Psoas muscle (tissue), 8 donors: ENCODE results near the gene FOXA1. TPM values are rescaled to one million over a fixed set of nuclear protein-coding genes. Genes with fewer than 3 reads are reported as not detected.
A peak's percentile ranks its signal among the peaks of the same experiment; 100 is the strongest.

Source experiments
- ATAC-seq, 4 donors: fragments of 200-7000 bp; cut with Tn5 transposase; one replicate each; pipeline ENCODE4 v1.9.1; 2020; ENCODE audit warnings: moderate library complexity in 3 of 4, mild to moderate bottlenecking in 2 of 4
- DNase-seq, 2 donors: peaks; one replicate each; pipeline ENCODE4 v3.0.0-alpha.2; 2020
- H3K27ac ChIP-seq: fragments of 200-600 bp; one replicate; pipeline ENCODE4 v1.8.0; 2022
- H3K27me3 ChIP-seq, 3 donors: fragments of 200-600 bp in 1 of 3; one replicate each; pipeline versions ENCODE4 v1.6.1 to v1.8.0; 2013 to 2022; ENCODE audit warnings: low read length in 2 of 3, mild to moderate bottlenecking in 2 of 3, moderate library complexity in 1 of 3; ENCODE audit not compliant: insufficient read depth in 3 of 3
- H3K36me3 ChIP-seq, 2 donors: fragments of 200-600 bp in 1 of 2; one replicate each; pipeline versions ENCODE4 v1.6.1 to v1.8.0; 2013 to 2022; ENCODE audit warnings: low read depth in 1 of 2, mild to moderate bottlenecking in 1 of 2, moderate library complexity in 1 of 2; ENCODE audit not compliant: insufficient read depth in 1 of 2
- H3K4me1 ChIP-seq: fragments of 200-600 bp; one replicate; pipeline ENCODE4 v1.8.0; 2022
- H3K4me3 ChIP-seq: fragments of 200-600 bp; one replicate; pipeline ENCODE4 v1.8.0; 2022; ENCODE audit warnings: mild to moderate bottlenecking
- H3K9me3 ChIP-seq: fragments of 200-600 bp; one replicate; pipeline ENCODE4 v1.8.0; 2022
- WGBS, 3 donors: extraction: QIAGEN DNeasy Blood & Tissue Kit; methylation state at CpG; one replicate each; pipeline versions ENCODE4 v1.1.6 to v1.1.7; 2013; 5-methylcytosine and 5-hydroxymethylcytosine counted together
- intact Hi-C, 2 donors: fragments of 100-400 bp; cut with DNase I; formaldehyde crosslinking; loops; one replicate each; pipeline versions ENCODE4 v1.11.0 to v1.14.2; 2022
- long read RNA-seq, 2 donors: library from polyadenylated mRNA; unstranded; transcript quantifications; one replicate each; pipeline ENCODE4 v2.0.0, GENCODE V29; 2021
- polyA plus RNA-seq, 3 donors: library from polyadenylated mRNA; stranded (reverse); fragments of 200-250 nt; gene quantifications; one replicate each; pipeline ENCODE4 v1.2.3, GENCODE V29; 2013
- total RNA-seq, 4 donors: library from RNA; stranded (reverse); fragmentation: NEBNext Ultra II Directional in 2 of 4; extraction: Animal tissue kit (Norgen Biotek cat#: 25700) in 2 of 4; gene quantifications; one replicate each; pipeline versions ENCODE4 v1.2.1 to v1.2.4, GENCODE V29; 2021 to 2023
- TF ChIP-seq, protein P1 (sequence below): fragments of 200-600 bp; IDR thresholded peaks from one replicate; pipeline ENCODE4 v1.8.0; 2022; ENCODE audit warnings: antibody characterized with exemption
- donor health status: healthy with polysubstance abuse.
- donor health status: DM: no; HTN: no; CAD: no; lungs with moderate emphysema.
- donor health status: Bipolar disorder and iron deficiency.
- donor health status: healthy.
- donor health status: DM: yes; HTN: yes; CAD: no.
- donor health status: DM: no; HTN: no; CAD: no.
- donor health status: DM: no; HTN: no; CAD: no.
- donor health status: DM: yes; HTN: yes; CAD: no.

FOXA1 gene
- total RNA-seq, result not detected
- under 1 TPM in 1 of 3 donors, not detected in 2; 0.01 TPM for polyA plus RNA-seq
- long read RNA-seq, donor 1, result 0 reads
- long read RNA-seq, donor 2, result 0 reads

GRCh38 chr14:37594971-37595808 lies at the start of gene FOXA1, which contains the start of gene TTC6:
FOXA1 (minus strand) TSS chr14:37595249; CDS start chr14:37594972, 277 bp downstream.
TTC6 (plus strand) TSS chr14:37595629; CDS start chr14:37622065, 26,436 bp downstream.
- 1 to 2% (median 1%) methylated on average over 41 to 92 of the region's 92 CpGs for WGBS, 3 donors
- Histone ChIP-seq H3K4me1 (peaks cover 34% of the 10 kb centered on the region), H3K27me3 (peaks cover 3 to 98% (median 65%) of the 10 kb centered on the region in 3 donors), H3K36me3 (no peaks in the 10 kb centered on the region), H3K27ac (no peak within 1 kb of the TSS), H3K4me3 (peak within 1 kb of the TSS; percentile 62), H3K9me3 (no peaks in the 10 kb centered on the region)
- TF ChIP-seq, protein P1, sequence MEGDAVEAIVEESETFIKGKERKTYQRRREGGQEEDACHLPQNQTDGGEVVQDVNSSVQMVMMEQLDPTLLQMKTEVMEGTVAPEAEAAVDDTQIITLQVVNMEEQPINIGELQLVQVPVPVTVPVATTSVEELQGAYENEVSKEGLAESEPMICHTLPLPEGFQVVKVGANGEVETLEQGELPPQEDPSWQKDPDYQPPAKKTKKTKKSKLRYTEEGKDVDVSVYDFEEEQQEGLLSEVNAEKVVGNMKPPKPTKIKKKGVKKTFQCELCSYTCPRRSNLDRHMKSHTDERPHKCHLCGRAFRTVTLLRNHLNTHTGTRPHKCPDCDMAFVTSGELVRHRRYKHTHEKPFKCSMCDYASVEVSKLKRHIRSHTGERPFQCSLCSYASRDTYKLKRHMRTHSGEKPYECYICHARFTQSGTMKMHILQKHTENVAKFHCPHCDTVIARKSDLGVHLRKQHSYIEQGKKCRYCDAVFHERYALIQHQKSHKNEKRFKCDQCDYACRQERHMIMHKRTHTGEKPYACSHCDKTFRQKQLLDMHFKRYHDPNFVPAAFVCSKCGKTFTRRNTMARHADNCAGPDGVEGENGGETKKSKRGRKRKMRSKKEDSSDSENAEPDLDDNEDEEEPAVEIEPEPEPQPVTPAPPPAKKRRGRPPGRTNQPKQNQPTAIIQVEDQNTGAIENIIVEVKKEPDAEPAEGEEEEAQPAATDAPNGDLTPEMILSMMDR, result no peak
- ATAC-seq (peak; percentile 48 to 77 (median 66)), DNase-seq (peak in 1 of 2 donors; percentile 56)
- intact Hi-C loops, result loop anchor here in 1 of 2 donors (10.0 kb wide), 1 partner anchor 350 kb away; no protein-coding TSS in a partner anchor

- Histone ChIP-seq H3K27ac (no peak overlapping the region), H3K36me3 (no peaks in the 10 kb centered on the region), H3K27me3 (peaks cover 0 to 4% (median 0%) of the 10 kb centered on the region in 3 donors), H3K9me3 (no peaks in the 10 kb centered on the region), H3K4me1 (no peaks in the 10 kb centered on the region), H3K4me3 (no peak overlapping the region)
- WGBS, 3 donors, result 26 to 34% (median 29%) methylated on average over 4 of the region's 4 CpGs
- DNase-seq (no peak), ATAC-seq (no peak)
- intact Hi-C loops, result no loop called here
- TF ChIP-seq, protein P1, result no peak
Measured at GRCh38 chr14:37643701-37644100, 48.7 kb upstream of the FOXA1 start.

DNA sequence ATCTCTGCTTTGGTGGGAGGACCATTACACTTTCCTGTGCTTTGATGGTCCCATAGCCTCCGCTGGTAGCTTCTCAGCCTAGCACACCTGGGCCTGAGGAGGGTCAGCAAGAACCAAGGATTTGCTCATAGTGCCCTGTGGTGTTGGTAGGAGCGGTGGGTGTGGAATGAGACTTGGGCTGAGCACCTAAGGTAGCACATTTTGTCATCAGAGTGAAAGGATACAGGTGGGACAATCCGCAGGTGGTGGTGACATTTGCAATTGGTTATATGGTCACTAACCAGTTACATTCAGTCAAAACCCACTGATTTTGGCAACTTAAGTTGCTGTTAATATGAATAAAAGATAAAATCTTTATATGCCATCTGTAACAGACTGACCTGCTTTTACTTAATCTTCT lies 47.1 kb upstream of the FOXA1 start:
- Histone ChIP-seq H3K27ac (no peak overlapping the region), H3K9me3 (no peaks in the 10 kb centered on the region), H3K27me3 (no peaks in the 10 kb centered on the region), H3K4me3 (no peak overlapping the region), H3K36me3 (no peaks in the 10 kb centered on the region), H3K4me1 (no peaks in the 10 kb centered on the region)
- WGBS, 3 donors, result 84 to 87% (median 86%) methylated on average over 3 of the region's 3 CpGs
- DNase-seq (no peak), ATAC-seq (no peak)
- TF ChIP-seq, protein P1, result no peak
- intact Hi-C loops, result no loop called here

DNA sequence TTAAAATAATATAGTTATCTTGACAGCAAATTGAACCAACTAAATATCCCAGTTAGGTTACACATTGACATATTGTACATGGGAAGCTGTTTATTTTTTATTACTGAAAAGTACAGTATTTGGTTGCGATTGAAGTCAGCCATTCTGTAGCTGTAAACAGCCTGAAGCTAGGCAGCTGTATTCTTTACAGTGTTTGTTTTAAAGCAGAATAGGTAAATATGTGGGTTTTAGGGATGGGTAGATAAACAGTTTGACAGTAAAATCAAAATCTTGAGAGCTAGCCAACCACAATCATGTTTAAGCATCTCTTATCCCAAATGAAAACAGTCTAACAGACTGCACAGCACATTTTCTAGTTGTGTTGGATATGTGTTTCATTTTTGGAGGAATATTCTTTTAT lies 46.1 kb upstream of the FOXA1 start:
- WGBS, 3 donors, result 93 to 95% (median 95%) methylated on average over 1 of the region's 1 CpG
- H3K36me3 ChIP-seq, result no peaks in the 10 kb centered on the region
- H3K4me1 ChIP-seq, result no peaks in the 10 kb centered on the region
- H3K4me3 ChIP-seq, result no peak overlapping the region
- TF ChIP-seq, protein P1, result no peak
- no peaks in the 10 kb centered on the region for H3K27me3 ChIP-seq
- ATAC-seq, result no peak
- DNase-seq, result no peak
- H3K9me3 ChIP-seq, result no peaks in the 10 kb centered on the region
- H3K27ac ChIP-seq, result no peak overlapping the region
- intact Hi-C loops, result no loop called here
